HepG2 (cell line): ENCODE measurements around the gene SEZ6. TPM values are rescaled to one million over a fixed set of nuclear protein-coding genes. Genes with fewer than 3 reads are reported as not detected.
A peak's percentile ranks its signal among the peaks of the same experiment; 100 is the strongest.

Source experiments
- E2F5 ChIP-seq: sonication (generic); formaldehyde crosslinking; conservative IDR thresholded peaks from 2 replicates; pipeline ENCODE4 v1.4.0; 2020; ENCODE audit warnings: missing genetic modification reagents
- EP300 ChIP-seq, 3 experiments: sonication (generic) in 1 of 3; formaldehyde crosslinking in 1 of 3; IDR thresholded peaks; 2 replicates each; pipeline versions ENCODE4 v1.5.1 to v1.6.1; 2011 to 2020; ENCODE audit warnings: low read depth in 2 of 3, low read length in 2 of 3, borderline replicate concordance in 1 of 3, improper control_type of control experiment in 1 of 3, mild to moderate bottlenecking in 1 of 3, missing genetic modification reagents in 1 of 3, moderate library complexity in 1 of 3
- ETS1 ChIP-seq: sonication (generic); formaldehyde crosslinking; IDR thresholded peaks from 2 replicates; pipeline ENCODE4 v1.4.0; 2020; ENCODE audit warnings: missing genetic modification reagents
- FOXK1 ChIP-seq: sonication (generic); formaldehyde crosslinking; IDR thresholded peaks from 2 replicates; pipeline ENCODE4 v1.4.0; 2020; ENCODE audit warnings: low read depth, missing genetic modification reagents, borderline replicate concordance
- GPBP1L1 ChIP-seq: sonication (generic); formaldehyde crosslinking; IDR thresholded peaks from 2 replicates; pipeline ENCODE4 v1.5.0; 2020; ENCODE audit warnings: mild to moderate bottlenecking, missing genetic modification reagents
- GZF1 ChIP-seq: sonication (generic); formaldehyde crosslinking; IDR thresholded peaks from 2 replicates; pipeline ENCODE4 v1.5.1; 2020; ENCODE audit warnings: mild to moderate bottlenecking, missing genetic modification reagents
- HCFC1 ChIP-seq: fragments of 150-350 bp; IDR thresholded peaks from 2 replicates; pipeline ENCODE4 v1.6.1; 2014; ENCODE audit warnings: low read depth, low read length
- HMGXB3 ChIP-seq: sonication (generic); formaldehyde crosslinking; IDR thresholded peaks from 2 replicates; pipeline ENCODE4 v1.4.0; 2020; ENCODE audit warnings: missing genetic modification reagents, borderline replicate concordance
- HOXA9 ChIP-seq: sonication (generic); formaldehyde crosslinking; IDR thresholded peaks from 2 replicates; pipeline ENCODE4 v1.8.1; 2022; ENCODE audit warnings: missing genetic modification reagents, mild to moderate bottlenecking, moderate library complexity, borderline replicate concordance
- ISL2 ChIP-seq: sonication (generic); formaldehyde crosslinking; IDR thresholded peaks from 2 replicates; pipeline ENCODE4 v1.5.0; 2020; ENCODE audit warnings: missing genetic modification reagents
- MZF1 ChIP-seq: sonication (generic); formaldehyde crosslinking; IDR thresholded peaks from 2 replicates; pipeline ENCODE4 v1.8.1; 2023; ENCODE audit warnings: mild to moderate bottlenecking, missing genetic modification reagents, borderline replicate concordance
- ZBTB14 ChIP-seq: sonication (generic); formaldehyde crosslinking; IDR thresholded peaks from 2 replicates; pipeline ENCODE4 v1.4.0; 2020; ENCODE audit warnings: missing genetic modification reagents
- ZNF510 ChIP-seq: sonication (generic); formaldehyde crosslinking; IDR thresholded peaks from 2 replicates; pipeline ENCODE4 v1.4.0; 2020; ENCODE audit warnings: low read depth, mild to moderate bottlenecking, missing genetic modification reagents
- ZNF547 ChIP-seq: sonication (generic); formaldehyde crosslinking; IDR thresholded peaks from 2 replicates; pipeline ENCODE4 v1.5.1; 2020; ENCODE audit warnings: mild to moderate bottlenecking, missing genetic modification reagents
- ZNF569 ChIP-seq: sonication (generic); formaldehyde crosslinking; IDR thresholded peaks from 2 replicates; pipeline ENCODE4 v1.5.0; 2020; ENCODE audit warnings: mild to moderate bottlenecking, missing genetic modification reagents, moderate library complexity, borderline replicate concordance
- ZNF770 ChIP-seq: sonication (generic); formaldehyde crosslinking; IDR thresholded peaks from 2 replicates; pipeline ENCODE4 v1.5.0; 2020; ENCODE audit warnings: mild to moderate bottlenecking, missing genetic modification reagents
- polyA plus RNA-seq, 8 experiments: library from polyadenylated mRNA; depleted of rRNA in 3 of 8; stranded (reverse) in 7 of 8; unstranded in 1 of 8; fragments of >200 nt; fragmentation: Illumina TruSeq in 4 of 8; extraction: Trizol in 4 of 8; gene quantifications; 2 replicates each; pipeline versions ENCODE4 v1.2.1 to v1.2.3, GENCODE V29; 2011 to 2016; ENCODE audit warnings: low read depth in 4 of 8, missing spikeins in 1 of 8, mixed read lengths in 1 of 8; ENCODE audit not compliant: insufficient read depth in 1 of 8
- total RNA-seq, 5 experiments: library from RNA; depleted of rRNA; stranded (reverse); fragments of >200 nt; fragmentation: Illumina TruSeq; extraction: Trizol; gene quantifications; 2 replicates each; pipeline ENCODE4 v1.2.3, GENCODE V29; 2016; ENCODE audit warnings: low read depth in 1 of 5

Gene SEZ6
- total and polyA plus RNA-seq, 2 of the 13 experiments (the other 11 are each of a cell fraction or from before 2014, with no cell fraction given), result not detected

- TF ChIP-seq HMGXB3 (CRISPR knock-in tag) (peak; percentile 77; the same call in 1 of the 2 replicates), ZNF770 (CRISPR knock-in tag) (no peak), EP300 (IDR thresholded peaks at IDR 0.05; ENCODE audit: low read depth in 2 of 2, low read length in 2 of 2) (peak in 1 of 2 experiments; percentile 10; a peak in 1 of 4 replicates), EP300 (CRISPR knock-in tag; IDR thresholded peaks at IDR 0.05; ENCODE audit: borderline replicate concordance) (no peak), ISL2 (CRISPR knock-in tag) (peak; percentile 79), ETS1 (peak; percentile 91; the same call in 1 of the 2 replicates), GZF1 (CRISPR knock-in tag) (peak; percentile 100), ZNF547 (CRISPR knock-in tag) (peak; percentile 89), ZBTB14 (no peak), ZNF569 (CRISPR knock-in tag) (no peak), FOXK1 (CRISPR knock-in tag) (peak; percentile 59; the same call in 1 of the 2 replicates), ZNF510 (CRISPR knock-in tag) (0 out of 2 replicates have a peak, but pooled peaks have one; percentile 42), HOXA9 (CRISPR knock-in tag) (peak; percentile 92; the same call in 1 of the 2 replicates), HCFC1 (no peak), E2F5 (CRISPR knock-in tag) (peak; percentile 87), MZF1 (CRISPR knock-in tag) (no peak), GPBP1L1 (no peak)
Observed at GRCh38 chr17:29005936-29006511, at the start of gene SEZ6 (continued).
